Fibroblast of villous mesenchyme (primary cell): ENCODE data around the gene OPTN. TPM values are rescaled to one million over a fixed set of nuclear protein-coding genes. Genes with fewer than 3 reads are reported as not detected.

Experiments used
- DNase-seq: peaks from one replicate; pipeline ENCODE4 v3.0.0-alpha.2; 2010; ENCODE audit warnings: low read depth
- H3K4me3 ChIP-seq: 2 replicates; pipeline ENCODE4 v1.5.1; 2011; ENCODE audit warnings: low read depth, mild to moderate bottlenecking, low read length
- total RNA-seq: library from RNA; depleted of rRNA; stranded (reverse); fragments of >200 nt; gene quantifications from 2 replicates; pipeline ENCODE4 v1.2.3, GENCODE V29; 2012
- TF ChIP-seq, protein P1 (sequence below): IDR thresholded peaks from 2 replicates; pipeline ENCODE4 v1.5.1; 2012; ENCODE audit warnings: low read depth, mild to moderate bottlenecking, low read length; ENCODE audit not compliant: insufficient read depth

The OPTN gene
- total RNA-seq, 1 donor = 125 TPM

DNA sequence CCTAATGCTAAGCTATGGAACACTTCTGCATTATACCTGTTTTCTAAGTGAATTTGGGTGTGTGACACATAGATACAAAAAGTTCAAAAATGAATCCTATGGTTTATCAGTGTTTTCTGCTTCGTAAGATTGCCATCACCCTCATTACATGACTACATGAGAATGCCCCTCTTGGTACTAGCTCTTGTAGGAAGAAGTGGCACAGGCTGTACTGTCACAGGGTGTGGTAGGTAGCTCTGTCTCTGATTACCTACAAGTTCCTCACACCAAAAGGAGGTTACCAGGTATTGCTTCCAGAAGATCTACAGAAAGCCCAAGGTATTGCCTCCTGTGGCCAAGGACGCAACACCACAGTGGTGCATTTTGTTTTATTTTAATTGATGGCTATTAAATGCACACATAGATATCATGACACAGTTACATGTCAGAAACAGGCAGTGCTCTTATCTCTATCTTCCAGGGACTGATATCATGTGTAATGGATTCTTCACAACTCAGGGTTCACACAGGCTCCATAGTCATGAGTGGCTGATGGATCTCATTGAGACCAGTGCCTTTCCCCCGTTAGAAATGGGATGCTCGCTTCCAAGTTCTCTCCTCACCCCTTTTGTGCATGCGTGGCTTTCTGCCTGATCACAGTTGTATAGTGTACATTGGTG is 6.6 kb downstream of the OPTN start:
- TF ChIP-seq, protein P1, sequence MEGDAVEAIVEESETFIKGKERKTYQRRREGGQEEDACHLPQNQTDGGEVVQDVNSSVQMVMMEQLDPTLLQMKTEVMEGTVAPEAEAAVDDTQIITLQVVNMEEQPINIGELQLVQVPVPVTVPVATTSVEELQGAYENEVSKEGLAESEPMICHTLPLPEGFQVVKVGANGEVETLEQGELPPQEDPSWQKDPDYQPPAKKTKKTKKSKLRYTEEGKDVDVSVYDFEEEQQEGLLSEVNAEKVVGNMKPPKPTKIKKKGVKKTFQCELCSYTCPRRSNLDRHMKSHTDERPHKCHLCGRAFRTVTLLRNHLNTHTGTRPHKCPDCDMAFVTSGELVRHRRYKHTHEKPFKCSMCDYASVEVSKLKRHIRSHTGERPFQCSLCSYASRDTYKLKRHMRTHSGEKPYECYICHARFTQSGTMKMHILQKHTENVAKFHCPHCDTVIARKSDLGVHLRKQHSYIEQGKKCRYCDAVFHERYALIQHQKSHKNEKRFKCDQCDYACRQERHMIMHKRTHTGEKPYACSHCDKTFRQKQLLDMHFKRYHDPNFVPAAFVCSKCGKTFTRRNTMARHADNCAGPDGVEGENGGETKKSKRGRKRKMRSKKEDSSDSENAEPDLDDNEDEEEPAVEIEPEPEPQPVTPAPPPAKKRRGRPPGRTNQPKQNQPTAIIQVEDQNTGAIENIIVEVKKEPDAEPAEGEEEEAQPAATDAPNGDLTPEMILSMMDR = no peak
- no peak for DNase-seq
- H3K4me3 ChIP-seq = no peak overlapping the region

DNA sequence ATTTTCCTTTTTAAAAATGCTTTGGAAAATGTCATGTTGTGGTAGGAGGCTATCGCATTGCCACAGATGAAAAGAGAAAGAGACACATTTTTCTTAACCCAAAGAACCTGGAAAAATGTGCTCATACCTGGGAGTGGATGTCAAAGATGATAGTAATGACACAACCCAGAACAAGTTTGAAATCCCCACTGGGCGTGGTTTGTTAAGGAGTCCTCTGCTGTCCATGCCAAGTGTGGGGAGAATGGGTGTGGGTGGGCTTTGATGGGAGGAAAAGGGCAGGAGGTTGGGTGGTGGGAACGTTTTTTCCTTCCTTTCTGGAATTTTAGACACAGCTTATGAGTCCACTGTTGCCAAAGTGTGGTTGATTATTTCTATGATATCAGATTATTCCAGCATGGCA is 10.9 kb downstream of the OPTN start:
- no peak overlapping the region for H3K4me3 ChIP-seq
- no peak for DNase-seq

DNA sequence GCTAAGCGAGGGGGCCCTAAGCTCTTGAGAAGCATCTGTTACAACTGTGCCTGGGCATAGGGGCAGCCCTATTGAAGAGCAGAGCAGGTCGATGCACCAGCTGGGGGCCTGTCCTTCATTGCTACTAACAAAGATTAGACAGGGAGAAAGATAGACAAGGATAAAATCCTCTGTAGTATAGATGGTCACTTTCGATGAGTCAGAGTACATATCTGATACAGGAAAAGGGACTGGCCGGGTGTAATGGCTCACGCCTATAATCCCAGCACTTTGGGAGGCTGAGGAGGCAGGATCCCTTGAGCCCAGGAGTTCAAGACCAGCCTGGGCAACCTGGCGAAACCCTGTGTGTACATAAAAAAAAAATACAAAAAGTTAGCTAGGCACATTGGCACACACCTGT is 13.6 kb downstream of the OPTN start:
- DNase-seq = no peak
- TF ChIP-seq, protein P1 = no peak
- H3K4me3 ChIP-seq = no peak overlapping the region

More for the DNA sequence above, 10.9 kb downstream of the OPTN start:
- TF ChIP-seq, protein P1 = no peak

DNA sequence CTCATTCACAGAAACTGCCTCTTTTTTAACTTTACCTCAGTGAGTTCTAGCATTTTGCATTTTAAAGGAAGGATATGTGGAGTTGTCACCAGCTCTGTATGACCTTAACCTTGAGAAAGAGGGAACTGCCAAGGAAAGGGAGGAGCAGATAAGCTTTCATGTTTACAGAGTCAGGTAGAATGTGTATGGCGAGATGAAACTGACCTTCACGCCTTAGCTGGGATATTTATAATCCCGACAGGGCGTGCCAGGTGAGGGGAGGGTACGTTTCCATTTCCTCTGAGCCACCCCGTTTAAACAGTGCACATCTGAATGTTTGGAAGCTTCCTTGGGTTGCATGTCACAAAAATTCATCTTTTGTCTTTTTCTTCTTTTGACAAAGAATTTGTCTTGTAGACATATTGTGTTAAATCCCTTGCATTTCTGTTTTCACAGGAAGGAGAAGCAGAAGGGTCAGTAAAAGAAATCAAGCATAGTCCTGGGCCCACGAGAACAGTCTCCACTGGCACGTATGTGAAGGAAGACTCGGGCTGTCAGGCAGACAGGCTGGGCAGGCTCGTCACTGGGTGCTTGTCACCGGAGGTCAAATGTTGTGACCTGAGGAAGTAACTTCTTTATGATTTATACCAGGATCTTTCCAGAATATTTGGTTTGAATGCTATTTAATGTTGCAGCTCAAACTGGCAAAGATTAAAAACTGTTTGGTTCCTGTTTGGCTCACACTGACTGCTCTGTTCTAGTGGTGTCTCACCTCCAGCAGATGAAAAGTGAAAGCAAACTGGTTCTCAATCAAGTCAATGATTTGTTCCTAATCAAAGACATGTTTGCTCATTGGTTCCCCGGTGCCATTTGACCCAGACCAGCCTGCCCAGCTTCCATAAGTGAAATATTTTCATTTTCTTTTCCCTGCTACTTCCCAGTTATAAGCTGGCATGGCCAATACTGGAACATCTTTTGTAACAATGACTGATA is 16.2 kb downstream of the OPTN start:
- DNase-seq = no peak
- H3K4me3 ChIP-seq = no peak overlapping the region
- TF ChIP-seq, protein P1 = no peak

DNA sequence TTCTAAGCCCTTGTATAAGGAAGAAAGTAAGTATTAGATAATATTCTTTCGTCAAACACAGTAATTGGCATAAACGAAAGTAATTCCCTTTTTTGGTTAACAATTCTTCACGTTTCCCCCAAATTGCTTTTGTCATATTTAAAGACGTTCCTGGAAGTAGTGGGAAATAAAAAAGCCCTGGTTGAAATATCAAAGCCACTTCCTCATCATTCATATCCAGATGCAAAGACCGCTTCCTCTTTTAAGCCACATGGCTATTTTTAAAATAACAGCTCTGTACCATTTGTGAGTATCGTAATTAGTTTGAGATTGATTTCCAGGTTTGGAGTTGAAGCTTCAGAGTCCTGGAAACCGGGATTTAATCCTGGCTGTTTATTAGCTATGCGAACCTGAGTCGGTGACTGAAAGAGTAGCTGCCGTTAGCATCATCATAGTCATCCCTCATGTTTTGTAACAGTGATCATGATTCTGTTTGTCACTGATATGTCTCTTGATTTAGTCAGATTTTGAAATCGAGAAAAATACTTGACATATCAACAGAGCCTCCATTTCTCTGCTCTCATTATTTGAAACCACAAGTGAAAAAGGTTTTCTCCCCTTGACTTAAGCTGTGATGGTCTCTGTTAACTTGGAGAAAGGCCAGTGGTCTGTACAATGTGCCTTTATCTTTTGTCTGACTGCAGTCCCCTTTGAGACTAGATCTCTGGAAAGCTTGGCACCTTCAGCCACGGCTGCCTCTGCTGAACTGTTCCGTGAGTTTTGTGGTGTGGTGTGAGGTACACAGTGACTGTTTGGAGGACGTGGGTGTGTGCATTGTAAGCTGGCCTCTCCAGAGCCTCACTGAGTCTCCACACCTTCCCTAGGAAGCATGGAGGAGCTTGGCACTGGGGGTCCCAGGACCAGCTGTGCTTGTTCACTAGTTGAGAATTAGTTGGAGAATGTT is 18.1 kb downstream of the OPTN start:
- TF ChIP-seq, protein P1 = no peak
- no peak for DNase-seq
- no peak overlapping the region for H3K4me3 ChIP-seq

DNA sequence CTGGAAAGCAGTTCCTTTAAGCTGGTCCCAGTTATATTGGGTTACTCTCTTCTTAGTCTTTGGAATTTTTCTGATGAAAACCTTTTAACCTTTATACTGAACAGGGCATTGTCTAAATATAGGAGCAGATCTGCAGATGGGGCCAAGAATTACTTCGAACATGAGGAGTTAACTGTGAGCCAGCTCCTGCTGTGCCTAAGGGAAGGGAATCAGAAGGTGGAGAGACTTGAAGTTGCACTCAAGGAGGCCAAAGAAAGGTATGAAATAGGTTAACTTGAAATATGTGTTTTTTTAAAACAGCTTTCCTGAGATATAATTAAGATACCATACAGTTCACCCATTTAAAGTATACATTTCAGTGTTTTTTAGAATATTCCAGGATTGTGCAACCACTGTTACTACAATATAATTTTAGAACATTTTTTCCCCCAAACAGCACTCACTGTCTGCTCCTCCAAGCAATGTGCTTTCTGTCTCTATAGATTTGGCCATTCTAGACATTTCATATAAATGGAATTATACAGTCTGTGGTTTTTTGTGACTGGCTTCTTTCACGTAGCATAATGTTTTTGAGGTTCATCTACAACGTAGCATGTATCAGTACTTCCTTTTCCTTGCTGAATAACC is 18.9 kb downstream of the OPTN start:
- TF ChIP-seq, protein P1 = no peak
- H3K4me3 ChIP-seq = no peak overlapping the region
- DNase-seq = no peak
